Neural cell (in vitro differentiated cells): Measurements from ENCODE around the gene ZNF211.

Source experiments
- EZH2 ChIP-seq: fragments of 200-600, 300-800 bp; shearing (Covaris generic), sonication (generic); IDR thresholded peaks from 2 replicates; pipeline ENCODE4 v1.6.1; 2014; ENCODE audit warnings: antibody characterized with exemption, low read length, borderline replicate concordance, mild to moderate bottlenecking; ENCODE audit not compliant: insufficient read depth, poor library complexity, severe bottlenecking
- POLR2AphosphoS5 ChIP-seq: IDR thresholded peaks from 2 replicates; pipeline ENCODE4 v1.6.1; 2012
- RAD21 ChIP-seq: fragments of 450-650 bp; conservative IDR thresholded peaks from 2 replicates; pipeline ENCODE4 v1.6.1; 2014; ENCODE audit warnings: antibody characterized with exemption, mild to moderate bottlenecking, moderate library complexity

- TF ChIP-seq EZH2 (no peak), POLR2AphosphoS5 (no peak), RAD21 (no peak)
Observed at GRCh38 chr19:57682226-57682766, 49.3 kb downstream of the ZNF211 start.
